C4-2B (cell line): ENCODE results near the gene SLC16A11.

Source experiments
- ZFX ChIP-seq: fragments of 450-650 bp; IDR thresholded peaks from 2 replicates; pipeline ENCODE4 v1.6.1; 2017
- TF ChIP-seq, protein P1 (sequence below): fragments of 450-650 bp; conservative IDR thresholded peaks from 2 replicates; pipeline ENCODE4 v1.5.1; 2017; ENCODE audit warnings: mild to moderate bottlenecking

DNA sequence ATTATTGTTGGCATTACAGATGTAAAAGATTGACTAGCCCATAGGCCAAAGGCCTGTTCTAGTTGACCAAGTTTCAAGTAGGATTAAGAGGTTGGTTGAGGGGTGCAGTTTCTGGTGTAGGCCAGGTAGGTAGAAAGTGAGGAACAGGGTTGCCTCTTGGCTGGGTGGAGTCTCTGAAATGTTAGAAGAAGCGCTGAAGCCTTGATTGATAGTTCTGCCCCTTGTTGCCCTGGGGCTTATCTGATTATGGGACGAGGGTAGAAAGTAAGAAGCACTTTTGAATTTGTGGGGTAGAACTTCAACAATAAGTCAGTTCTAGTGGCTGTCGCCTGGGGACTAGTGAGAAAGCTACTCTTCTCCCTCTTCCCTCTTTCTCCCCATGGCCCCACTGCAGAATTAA lies 14.8 kb downstream of the SLC16A11 start:
- TF ChIP-seq, protein P1, sequence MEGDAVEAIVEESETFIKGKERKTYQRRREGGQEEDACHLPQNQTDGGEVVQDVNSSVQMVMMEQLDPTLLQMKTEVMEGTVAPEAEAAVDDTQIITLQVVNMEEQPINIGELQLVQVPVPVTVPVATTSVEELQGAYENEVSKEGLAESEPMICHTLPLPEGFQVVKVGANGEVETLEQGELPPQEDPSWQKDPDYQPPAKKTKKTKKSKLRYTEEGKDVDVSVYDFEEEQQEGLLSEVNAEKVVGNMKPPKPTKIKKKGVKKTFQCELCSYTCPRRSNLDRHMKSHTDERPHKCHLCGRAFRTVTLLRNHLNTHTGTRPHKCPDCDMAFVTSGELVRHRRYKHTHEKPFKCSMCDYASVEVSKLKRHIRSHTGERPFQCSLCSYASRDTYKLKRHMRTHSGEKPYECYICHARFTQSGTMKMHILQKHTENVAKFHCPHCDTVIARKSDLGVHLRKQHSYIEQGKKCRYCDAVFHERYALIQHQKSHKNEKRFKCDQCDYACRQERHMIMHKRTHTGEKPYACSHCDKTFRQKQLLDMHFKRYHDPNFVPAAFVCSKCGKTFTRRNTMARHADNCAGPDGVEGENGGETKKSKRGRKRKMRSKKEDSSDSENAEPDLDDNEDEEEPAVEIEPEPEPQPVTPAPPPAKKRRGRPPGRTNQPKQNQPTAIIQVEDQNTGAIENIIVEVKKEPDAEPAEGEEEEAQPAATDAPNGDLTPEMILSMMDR = no peak
- no peak for TF ChIP-seq ZFX
